KOPT-K1 (cell line): Measurements from ENCODE around the gene C2orf92.
"Not testable (repeated sequence)": the region's sequence is repeated elsewhere in the genome, so short reads cannot be mapped to it uniquely, and the experiment has no call there.

Experiments
- H3K27ac ChIP-seq: fragments of 200-600 bp; sonication (generic); 2 replicates; pipeline ENCODE4 v1.5.1; 2016; ENCODE audit warnings: antibody characterized with exemption, mild to moderate bottlenecking, low read depth, low read length; ENCODE audit not compliant: poor library complexity, severe bottlenecking
- H3K36me3 ChIP-seq: fragments of 200-600 bp; sonication (generic); 2 replicates; pipeline ENCODE4 v1.5.1; 2017; ENCODE audit warnings: antibody characterized with exemption, mild to moderate bottlenecking, low read length, moderate library complexity; ENCODE audit not compliant: insufficient read depth
- H3K9me3 ChIP-seq: fragments of 200-600 bp; sonication (generic); 2 replicates; pipeline ENCODE4 v1.5.1; 2017; ENCODE audit warnings: antibody characterized with exemption, low read length, mild to moderate bottlenecking; ENCODE audit not compliant: insufficient read depth, poor library complexity, severe bottlenecking

Gene C2orf92

DNA sequence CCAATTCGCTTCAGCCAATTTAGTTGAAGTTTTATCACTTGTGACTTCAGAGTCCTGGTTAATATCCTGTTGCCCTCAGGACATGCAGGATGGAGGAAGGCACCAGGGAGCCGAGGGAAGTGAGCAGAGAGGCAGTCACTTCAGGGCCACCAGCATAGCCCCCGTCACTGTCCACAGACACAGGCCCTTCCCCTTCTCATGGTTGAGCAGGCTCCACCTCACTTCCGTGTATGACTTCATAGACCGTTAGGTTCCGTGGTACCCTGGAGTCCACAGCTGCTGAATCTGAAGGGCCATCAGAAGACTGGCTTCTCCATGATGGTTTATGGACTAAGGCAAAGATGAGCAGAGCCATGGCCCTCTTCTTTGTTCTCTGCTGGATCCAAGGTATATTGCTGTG is at the start of gene C2orf92:
C2orf92 (plus strand) TSS at position 266 of the 400 bp plus-strand sequence; CDS start at position 342, 76 bp downstream.
- H3K27ac ChIP-seq, result no peak within 1 kb of the TSS
- H3K9me3 ChIP-seq, result no peaks in the 10 kb centered on the region
- H3K36me3 ChIP-seq, result no peaks in the 10 kb centered on the region

- H3K27ac ChIP-seq, H3K9me3 ChIP-seq: not testable (repeated sequence)
These were observed 49.0 kb upstream of the C2orf92 start for GRCh38 chr2:97620492-97620891.

DNA sequence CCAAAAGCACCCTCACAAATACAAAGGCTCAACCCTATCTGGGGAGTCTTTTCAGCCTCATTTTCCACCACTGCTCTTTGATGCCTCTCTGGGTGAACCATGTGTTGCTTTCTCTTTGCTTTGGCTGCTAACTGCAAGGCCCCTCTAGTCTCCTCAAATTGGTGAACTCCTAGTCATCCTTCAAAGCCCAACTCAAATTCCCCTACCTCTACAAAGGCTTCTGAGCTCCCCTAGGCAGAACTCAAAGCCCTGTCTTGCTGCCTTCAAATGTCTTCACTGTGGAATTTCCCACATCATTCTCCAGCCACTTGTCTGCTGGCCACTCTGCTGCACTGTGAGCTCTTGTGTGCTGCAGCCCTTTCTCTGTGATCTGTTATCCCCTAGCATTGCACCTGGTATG is 46.5 kb upstream of the C2orf92 start:
- H3K36me3 ChIP-seq, H3K27ac ChIP-seq, H3K9me3 ChIP-seq: not testable (repeated sequence)

More at GRCh38 chr2:97620492-97620891, 49.0 kb upstream of the C2orf92 start:
- not testable (repeated sequence) for H3K36me3 ChIP-seq

GRCh38 chr2:97625354-97626048 is 44.0 kb upstream of the C2orf92 start:
- not testable (repeated sequence) for H3K27ac ChIP-seq, H3K9me3 ChIP-seq, H3K36me3 ChIP-seq

- H3K9me3 ChIP-seq, H3K36me3 ChIP-seq, H3K27ac ChIP-seq: not testable (repeated sequence)
These were observed 43.5 kb upstream of the C2orf92 start for GRCh38 chr2:97626049-97626430.

DNA sequence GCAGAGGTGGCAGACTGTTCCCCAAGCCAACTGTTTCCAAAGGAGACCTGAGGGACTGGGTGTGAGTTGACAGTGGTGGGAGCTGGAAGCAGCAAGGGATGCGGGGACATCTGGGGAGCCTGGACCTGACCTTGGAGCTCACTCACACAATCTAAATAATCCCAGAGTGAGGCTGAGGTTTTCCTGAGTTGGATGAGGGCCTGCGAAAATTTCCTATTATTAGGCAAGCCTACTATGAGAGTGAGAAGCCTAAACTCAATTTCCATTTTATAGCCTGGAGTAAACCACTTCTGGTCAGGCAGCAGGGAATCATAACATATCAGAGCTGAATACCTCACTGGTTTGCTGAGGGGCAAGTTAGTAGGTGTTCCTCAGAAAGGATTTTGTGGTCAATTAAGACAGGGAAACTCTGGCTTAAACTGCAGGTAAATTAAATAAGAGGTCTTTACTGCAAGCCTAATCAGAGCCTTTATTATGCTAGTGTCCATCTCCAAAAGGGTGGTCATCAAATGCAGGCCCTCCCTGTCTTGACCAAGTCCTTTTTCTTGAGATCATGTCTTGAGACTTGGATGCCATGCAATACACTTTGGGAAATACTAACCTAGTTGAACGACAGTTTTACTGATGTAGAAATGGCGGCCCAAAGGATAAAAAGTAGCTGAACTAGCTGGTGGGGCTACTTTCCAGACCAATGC is 25.3 kb upstream of the C2orf92 start:
- no peak overlapping the region for H3K27ac ChIP-seq
- no peaks in the 10 kb centered on the region for H3K9me3 ChIP-seq
- peaks cover 23% of the 10 kb centered on the region for H3K36me3 ChIP-seq

- Histone ChIP-seq H3K36me3 (peaks cover 32% of the 10 kb centered on the region), H3K27ac (peak overlapping the region; percentile 85), H3K9me3 (no peaks in the 10 kb centered on the region)
These were observed 24.3 kb upstream of the C2orf92 start for GRCh38 chr2:97645112-97645694.

GRCh38 chr2:97645695-97646629 is 23.6 kb upstream of the C2orf92 start, which contains the start of gene COX5B:
Gene COX5B (plus strand): TSS chr2:97646062. CDS start chr2:97646087, 25 bp downstream.
- Histone ChIP-seq H3K36me3 (peaks cover 40% of the 10 kb centered on the region), H3K27ac (peak within 1 kb of the TSS; percentile 85), H3K9me3 (no peaks in the 10 kb centered on the region)

DNA sequence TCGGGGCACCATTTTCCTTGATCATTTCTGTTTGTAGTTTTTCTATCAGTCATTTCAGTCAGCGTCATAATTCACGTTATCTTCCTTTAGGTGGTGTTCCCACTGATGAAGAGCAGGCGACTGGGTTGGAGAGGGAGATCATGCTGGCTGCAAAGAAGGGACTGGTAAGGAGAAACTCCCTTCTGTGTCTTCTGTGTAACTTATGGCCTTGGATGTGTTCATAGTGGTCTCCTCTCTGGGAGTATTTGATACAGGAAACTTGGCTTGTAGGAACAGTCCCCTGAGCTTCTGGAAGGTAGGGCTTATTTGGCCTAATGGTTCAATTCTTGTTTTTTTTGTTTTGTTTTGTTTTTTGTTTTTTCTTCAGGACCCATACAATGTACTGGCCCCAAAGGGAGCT is 22.5 kb upstream of the C2orf92 start:
- Histone ChIP-seq H3K36me3 (peaks cover 42% of the 10 kb centered on the region), H3K9me3 (no peaks in the 10 kb centered on the region), H3K27ac (no peak overlapping the region)

DNA sequence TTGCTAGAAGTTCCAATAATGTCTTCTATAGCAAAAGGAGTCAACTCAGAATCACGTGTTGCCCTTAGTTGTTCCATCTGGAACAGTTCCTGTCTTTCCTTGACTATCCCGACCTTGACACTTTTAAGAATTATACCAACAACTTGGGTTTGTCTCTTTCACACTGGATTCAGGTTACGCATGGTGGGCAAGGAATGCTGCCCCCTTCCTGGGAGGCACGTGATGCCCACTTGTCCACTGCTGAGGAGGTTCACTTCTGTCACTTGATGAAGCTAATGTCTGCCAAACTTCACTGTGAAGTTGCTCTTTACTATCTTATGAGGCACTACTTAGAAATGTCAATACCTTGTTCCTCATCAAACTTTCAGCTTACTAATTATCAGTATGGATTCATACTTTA is 18.4 kb upstream of the C2orf92 start:
- Histone ChIP-seq H3K27ac (no peak overlapping the region), H3K9me3 (peaks cover 5% of the 10 kb centered on the region), H3K36me3 (peaks cover 69% of the 10 kb centered on the region)

GRCh38 chr2:97653473-97653872 is 16.0 kb upstream of the C2orf92 start:
- Histone ChIP-seq H3K36me3 (peaks cover 77% of the 10 kb centered on the region), H3K9me3 (peaks cover 5% of the 10 kb centered on the region)

GRCh38 chr2:97653874-97654273 is 15.6 kb upstream of the C2orf92 start:
- Histone ChIP-seq H3K27ac (no peak overlapping the region), H3K9me3 (peaks cover 5% of the 10 kb centered on the region), H3K36me3 (peaks cover 77% of the 10 kb centered on the region)

More at GRCh38 chr2:97653473-97653872, 16.0 kb upstream of the C2orf92 start:
- no peak overlapping the region for H3K27ac ChIP-seq

DNA sequence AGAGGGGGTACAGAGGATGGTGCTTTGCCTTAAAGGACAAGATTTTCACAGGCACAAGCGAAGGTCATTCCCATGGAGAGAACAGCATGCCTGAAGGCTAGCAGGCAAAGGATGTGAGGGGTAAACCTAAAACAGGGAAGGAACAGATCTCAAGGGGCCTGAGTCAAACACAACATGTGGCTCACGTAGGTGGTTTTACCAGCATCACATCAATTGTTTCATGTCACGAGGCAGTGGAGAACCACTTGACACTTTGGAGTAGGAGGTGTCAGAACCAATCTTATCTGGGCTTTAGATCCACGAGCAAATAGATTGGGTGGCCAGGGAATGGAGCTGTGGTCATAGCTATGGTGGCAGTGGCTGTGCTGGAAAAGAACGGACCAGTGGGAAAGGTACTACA is 15.2 kb upstream of the C2orf92 start:
- Histone ChIP-seq H3K27ac (no peak overlapping the region), H3K9me3 (peaks cover 5% of the 10 kb centered on the region), H3K36me3 (peaks cover 77% of the 10 kb centered on the region)

DNA sequence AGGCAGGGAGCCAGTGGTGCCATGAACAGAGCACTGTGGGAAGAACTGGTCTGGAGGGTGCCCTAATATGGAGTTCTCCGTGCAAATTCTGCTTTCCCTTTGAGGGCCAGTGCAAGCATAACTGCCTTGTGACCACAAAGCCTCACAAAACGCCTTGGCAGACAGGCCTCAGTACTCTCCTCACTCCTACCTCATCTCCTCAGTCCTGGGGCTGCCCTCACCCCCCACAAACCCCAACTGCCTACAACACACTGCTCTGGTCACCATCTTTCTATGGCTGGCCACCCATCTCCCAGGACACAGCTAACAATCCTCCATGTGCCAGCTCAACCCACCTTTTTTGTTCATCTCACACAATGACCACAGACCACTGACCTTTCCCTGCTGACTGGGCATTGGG is 14.7 kb upstream of the C2orf92 start:
- H3K27ac ChIP-seq, result no peak overlapping the region
- H3K36me3 ChIP-seq, result peaks cover 77% of the 10 kb centered on the region
- H3K9me3 ChIP-seq, result peaks cover 5% of the 10 kb centered on the region
